ENCODE data around the gene ATP4B.

GRCh38 chr13:113654591-113655345 lies 3.2 kb downstream of the ATP4B start:
- TF ChIP-seq EZH2phosphoT487 (IDR thresholded peaks at IDR 0.05; ENCODE audit: insufficient read depth, low read depth) (no peak), EZH2 (IDR thresholded peaks at IDR 0.05; ENCODE audit: insufficient read depth, poor library complexity, severe bottlenecking) (no peak)

Measured in GM23248 (cell line).